Measurements from ENCODE around the gene RANBP17. TPM values are rescaled to one million over a fixed set of nuclear protein-coding genes. Genes with fewer than 3 reads are reported as not detected.
A peak's percentile ranks its signal among the peaks of the same experiment; 100 is the strongest.
"Not testable (repeated sequence)": the region's sequence is repeated elsewhere in the genome, so short reads cannot be mapped to it uniquely, and the experiment has no call there.

RANBP17 gene
- total RNA-seq, 1 donor from 2014 or later, result 22.0 TPM

DNA sequence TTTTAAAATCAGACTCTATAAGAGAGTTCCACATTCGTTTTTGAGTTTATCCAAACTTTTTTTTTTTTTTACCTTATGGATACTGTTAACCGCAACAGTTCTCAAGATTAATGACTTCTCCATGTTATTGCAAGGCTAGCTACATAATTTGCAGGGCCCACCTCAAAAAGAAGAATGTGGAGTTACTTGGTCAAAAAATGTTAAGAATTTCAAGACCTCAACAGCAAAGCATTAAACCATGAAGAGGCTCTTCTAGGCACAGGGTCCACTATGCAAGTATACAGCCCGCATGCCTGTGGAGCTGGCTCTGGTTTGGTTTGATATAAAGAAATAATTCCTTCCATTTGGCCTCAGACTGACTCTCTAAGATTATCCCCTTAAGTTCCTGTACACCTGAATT, 313.9 kb downstream of the RANBP17 start:
- H3K36me3 Mint-ChIP-seq, result peaks cover 9% of the 10 kb centered on the region
- peaks cover 4% of the 10 kb centered on the region for H3K27me3 Mint-ChIP-seq
- peak overlapping the region; percentile 23 for H3K27ac Mint-ChIP-seq
- no peak for DNase-seq (ENCODE audit: extremely low spot score, unreplicated experiment)
- H3K4me3 Mint-ChIP-seq, result peak overlapping the region; percentile 5
- no peak for TF ChIP-seq CTCF (conservative IDR thresholded peaks at IDR 0.05)
- H3K4me1 Mint-ChIP-seq (ENCODE audit: unreplicated experiment), result peaks cover 3% of the 10 kb centered on the region
- peaks cover 6% of the 10 kb centered on the region for H3K9me3 Mint-ChIP-seq

- not testable (repeated sequence) for H3K36me3 Mint-ChIP-seq; DNase-seq (ENCODE audit: extremely low spot score, unreplicated experiment)
These were observed 316.4 kb downstream of the RANBP17 start for GRCh38 chr5:171178190-171178589.

DNA sequence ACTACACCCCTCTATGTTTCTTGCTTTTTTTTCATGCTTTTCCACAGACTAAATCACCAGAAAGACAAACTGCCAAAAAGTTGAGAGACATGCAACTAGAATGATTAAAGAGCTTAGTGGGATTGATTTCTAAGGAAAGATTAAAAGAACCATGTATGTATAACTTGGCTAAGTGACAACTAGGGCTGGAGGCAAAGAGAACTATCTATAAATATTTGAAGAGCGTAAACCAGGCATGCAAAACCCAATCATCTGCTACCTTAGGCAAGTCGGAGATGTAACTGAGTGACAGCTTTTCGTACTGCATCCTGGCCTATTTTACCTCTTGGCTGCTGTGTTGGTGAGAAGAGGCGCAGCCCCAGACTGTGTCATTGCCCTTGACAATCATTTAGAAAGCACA, 326.2 kb downstream of the RANBP17 start:
- H3K4me1 Mint-ChIP-seq (ENCODE audit: unreplicated experiment), result no peaks in the 10 kb centered on the region
- H3K27me3 Mint-ChIP-seq, result no peaks in the 10 kb centered on the region
- H3K27ac Mint-ChIP-seq, result no peak overlapping the region
- peaks cover 6% of the 10 kb centered on the region for H3K9me3 Mint-ChIP-seq
- H3K36me3 Mint-ChIP-seq, result peaks cover 16% of the 10 kb centered on the region
- no peak for TF ChIP-seq CTCF (conservative IDR thresholded peaks at IDR 0.05)
- no peak overlapping the region for H3K4me3 Mint-ChIP-seq
- DNase-seq (ENCODE audit: extremely low spot score, unreplicated experiment), result no peak

More at GRCh38 chr5:171178190-171178589, 316.4 kb downstream of the RANBP17 start:
- not testable (repeated sequence) for H3K9me3 Mint-ChIP-seq; H3K27ac Mint-ChIP-seq; H3K4me3 Mint-ChIP-seq; H3K27me3 Mint-ChIP-seq; H3K4me1 Mint-ChIP-seq (ENCODE audit: unreplicated experiment)

DNA sequence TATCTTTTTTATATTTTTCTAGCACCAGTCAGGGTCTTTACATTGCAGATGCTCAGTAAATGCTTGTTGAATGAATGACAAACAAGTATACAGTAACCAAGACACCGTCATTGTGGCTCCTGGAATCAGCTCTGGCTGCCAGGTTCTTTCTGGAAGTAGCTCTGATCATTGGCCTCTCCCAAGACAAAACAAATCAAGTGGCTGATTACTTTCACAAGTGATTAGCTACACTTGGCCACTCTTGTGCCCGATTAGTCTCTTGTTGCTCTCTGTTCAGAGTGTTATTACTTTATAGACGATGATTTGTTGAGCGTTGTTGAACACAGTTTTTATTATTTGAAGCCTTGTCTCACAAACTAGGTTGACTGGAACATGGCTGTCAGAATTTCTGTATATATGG, 327.6 kb downstream of the RANBP17 start:
- Mint-ChIP-seq H3K4me3 (no peak overlapping the region), H3K27me3 (no peaks in the 10 kb centered on the region), H3K27ac (no peak overlapping the region), H3K36me3 (peaks cover 10% of the 10 kb centered on the region), H3K4me1 (ENCODE audit: unreplicated experiment) (no peaks in the 10 kb centered on the region), H3K9me3 (peaks cover 6% of the 10 kb centered on the region)
- DNase-seq (ENCODE audit: extremely low spot score, unreplicated experiment), result no peak
- TF ChIP-seq CTCF (conservative IDR thresholded peaks at IDR 0.05), result no peak

GRCh38 chr5:171192111-171192510, 330.3 kb downstream of the RANBP17 start:
- TF ChIP-seq CTCF (conservative IDR thresholded peaks at IDR 0.05), result no peak

DNA sequence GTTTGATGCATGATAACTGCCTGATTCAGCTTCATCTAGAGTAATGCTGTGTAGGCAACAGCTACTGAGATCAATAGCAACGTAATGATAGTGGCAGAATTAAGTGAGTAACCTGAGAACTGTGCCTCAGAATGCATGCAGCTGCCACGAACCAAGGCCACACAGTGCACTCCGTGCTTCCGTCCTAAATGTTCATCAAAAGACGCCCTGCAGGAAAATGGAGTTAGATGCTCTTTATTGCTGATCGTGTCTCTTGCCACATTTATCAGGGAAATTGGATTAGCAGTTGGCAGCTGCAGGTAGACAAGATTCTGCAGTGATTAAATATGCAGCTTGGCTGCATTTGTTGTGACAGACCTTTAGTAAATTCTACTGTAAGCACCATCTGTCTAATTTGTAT, 339.5 kb downstream of the RANBP17 start:
- DNase-seq (ENCODE audit: extremely low spot score, unreplicated experiment), result no peak
- no peak for TF ChIP-seq CTCF (conservative IDR thresholded peaks at IDR 0.05)
- Mint-ChIP-seq H3K27me3 (no peaks in the 10 kb centered on the region), H3K27ac (no peak overlapping the region), H3K4me3 (no peak overlapping the region), H3K4me1 (ENCODE audit: unreplicated experiment) (peaks cover 30% of the 10 kb centered on the region), H3K9me3 (no peaks in the 10 kb centered on the region), H3K36me3 (no peaks in the 10 kb centered on the region)

More at GRCh38 chr5:171192111-171192510, 330.3 kb downstream of the RANBP17 start:
- Mint-ChIP-seq H3K9me3 (no peaks in the 10 kb centered on the region), H3K27me3 (no peaks in the 10 kb centered on the region), H3K36me3 (no peaks in the 10 kb centered on the region), H3K27ac (no peak overlapping the region), H3K4me1 (ENCODE audit: unreplicated experiment) (no peaks in the 10 kb centered on the region), H3K4me3 (no peak overlapping the region)
- no peak for DNase-seq (ENCODE audit: extremely low spot score, unreplicated experiment)

All from type B pancreatic cell (in vitro differentiated cells).